ENCODE results near the gene FAM184B.

DNA sequence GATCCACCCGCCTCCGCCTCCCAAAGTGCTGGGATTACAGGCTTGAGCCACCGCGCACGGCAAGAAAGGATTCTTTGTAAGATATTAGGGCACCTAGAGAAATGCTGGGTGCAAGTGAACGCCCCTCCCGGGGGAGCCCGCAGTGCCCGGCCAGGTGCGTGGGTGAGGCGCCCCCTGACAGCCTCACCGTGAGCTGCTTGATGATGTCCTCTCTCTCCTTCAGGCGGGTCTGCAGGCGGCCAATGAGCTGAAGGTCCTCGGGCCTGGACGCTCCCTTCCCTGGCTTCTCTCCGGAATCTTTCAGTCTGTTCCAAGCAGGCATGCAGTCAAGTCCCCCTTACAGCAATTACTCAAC is 145.1 kb downstream of the FAM184B start:
- TF ChIP-seq, protein P1, sequence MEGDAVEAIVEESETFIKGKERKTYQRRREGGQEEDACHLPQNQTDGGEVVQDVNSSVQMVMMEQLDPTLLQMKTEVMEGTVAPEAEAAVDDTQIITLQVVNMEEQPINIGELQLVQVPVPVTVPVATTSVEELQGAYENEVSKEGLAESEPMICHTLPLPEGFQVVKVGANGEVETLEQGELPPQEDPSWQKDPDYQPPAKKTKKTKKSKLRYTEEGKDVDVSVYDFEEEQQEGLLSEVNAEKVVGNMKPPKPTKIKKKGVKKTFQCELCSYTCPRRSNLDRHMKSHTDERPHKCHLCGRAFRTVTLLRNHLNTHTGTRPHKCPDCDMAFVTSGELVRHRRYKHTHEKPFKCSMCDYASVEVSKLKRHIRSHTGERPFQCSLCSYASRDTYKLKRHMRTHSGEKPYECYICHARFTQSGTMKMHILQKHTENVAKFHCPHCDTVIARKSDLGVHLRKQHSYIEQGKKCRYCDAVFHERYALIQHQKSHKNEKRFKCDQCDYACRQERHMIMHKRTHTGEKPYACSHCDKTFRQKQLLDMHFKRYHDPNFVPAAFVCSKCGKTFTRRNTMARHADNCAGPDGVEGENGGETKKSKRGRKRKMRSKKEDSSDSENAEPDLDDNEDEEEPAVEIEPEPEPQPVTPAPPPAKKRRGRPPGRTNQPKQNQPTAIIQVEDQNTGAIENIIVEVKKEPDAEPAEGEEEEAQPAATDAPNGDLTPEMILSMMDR (conservative IDR thresholded peaks at IDR 0.05; ENCODE audit: low read depth, low read length), result no peak
- no peak for TF ChIP-seq RCOR1 (IDR thresholded peaks at IDR 0.05; ENCODE audit: insufficient replicate concordance, low read length)
- no peak for TF ChIP-seq POLR2A (IDR thresholded peaks at IDR 0.05; ENCODE audit: low read depth, low read length)
- TF ChIP-seq RAD21 (IDR thresholded peaks at IDR 0.05; ENCODE audit: low read length), result no peak
- TF ChIP-seq, protein P2, sequence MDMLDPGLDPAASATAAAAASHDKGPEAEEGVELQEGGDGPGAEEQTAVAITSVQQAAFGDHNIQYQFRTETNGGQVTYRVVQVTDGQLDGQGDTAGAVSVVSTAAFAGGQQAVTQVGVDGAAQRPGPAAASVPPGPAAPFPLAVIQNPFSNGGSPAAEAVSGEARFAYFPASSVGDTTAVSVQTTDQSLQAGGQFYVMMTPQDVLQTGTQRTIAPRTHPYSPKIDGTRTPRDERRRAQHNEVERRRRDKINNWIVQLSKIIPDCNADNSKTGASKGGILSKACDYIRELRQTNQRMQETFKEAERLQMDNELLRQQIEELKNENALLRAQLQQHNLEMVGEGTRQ (IDR thresholded peaks at IDR 0.05; ENCODE audit: low read depth, low read length), result no peak
- TF ChIP-seq MAFK (IDR thresholded peaks at IDR 0.05; ENCODE audit: low read depth, low read length), result no peak
- no peak for TF ChIP-seq CHD1 (IDR thresholded peaks at IDR 0.05; ENCODE audit: low read depth, low read length)
- TF ChIP-seq MAZ (IDR thresholded peaks at IDR 0.05; ENCODE audit: borderline replicate concordance, low read depth, low read length), result no peak
